HG02678 (cell line): Measurements from ENCODE around the gene ANGPTL5.
"Not testable (repeated sequence)": the region's sequence is repeated elsewhere in the genome, so short reads cannot be mapped to it uniquely, and the experiment has no call there.

ENCODE experiments used
- ATAC-seq: cut with Tn5 transposase; IDR thresholded peaks from one replicate; pipeline ENCODE4 v1.9.1; 2021; ENCODE audit warnings: mild to moderate bottlenecking, moderate library complexity; ENCODE audit not compliant: unreplicated experiment

Gene ANGPTL5

GRCh38 chr11:101889767-101890166, 26.6 kb downstream of the ANGPTL5 start:
- no peak for ATAC-seq

GRCh38 chr11:101885631-101886030, 30.7 kb downstream of the ANGPTL5 start:
- ATAC-seq: no peak

GRCh38 chr11:101881586-101881985, 34.7 kb downstream of the ANGPTL5 start:
- ATAC-seq: no peak

GRCh38 chr11:101880222-101880621, 36.1 kb downstream of the ANGPTL5 start:
- ATAC-seq: peak; percentile 62

GRCh38 chr11:101872171-101872882, 44.0 kb downstream of the ANGPTL5 start:
- ATAC-seq: no peak

GRCh38 chr11:101870510-101870909, 45.8 kb downstream of the ANGPTL5 start:
- ATAC-seq: no peak

GRCh38 chr11:101867951-101868350, 48.4 kb downstream of the ANGPTL5 start:
- no peak for ATAC-seq

GRCh38 chr11:101866619-101867491, 49.5 kb downstream of the ANGPTL5 start:
- ATAC-seq: no peak

GRCh38 chr11:101864098-101864497, 52.2 kb downstream of the ANGPTL5 start:
- no peak for ATAC-seq

- no peak for ATAC-seq
Observed at GRCh38 chr11:101863361-101863760, 53.0 kb downstream of the ANGPTL5 start.

GRCh38 chr11:101862391-101863233, 53.7 kb downstream of the ANGPTL5 start:
- ATAC-seq: no peak

GRCh38 chr11:101860696-101861427, 55.5 kb downstream of the ANGPTL5 start:
- peak; percentile 95 for ATAC-seq

- not testable (repeated sequence) for ATAC-seq
Observed at GRCh38 chr11:101852260-101852659, 64.1 kb downstream of the ANGPTL5 start.

GRCh38 chr11:101848262-101848661, 68.1 kb downstream of the ANGPTL5 start:
- no peak for ATAC-seq

- no peak for ATAC-seq
Observed at GRCh38 chr11:101844608-101845007, 71.7 kb downstream of the ANGPTL5 start.

GRCh38 chr11:101840704-101841103, 75.6 kb downstream of the ANGPTL5 start:
- no peak for ATAC-seq
